K562 (cell line): Measurements from ENCODE around the gene CENPO. TPM values are rescaled to one million over a fixed set of nuclear protein-coding genes. Genes with fewer than 3 reads are reported as not detected.
A peak's percentile ranks its signal among the peaks of the same experiment; 100 is the strongest.

Experiments used
- ATAC-seq: fragments of 200-7000 bp; cut with Tn5 transposase; 3 replicates; pipeline ENCODE4 v1.9.1; 2020; ENCODE audit warnings: moderate library complexity
- BruUV-seq: library from RNA; stranded (reverse); fragments of 400-500 nt; replicated peaks from 2 replicates; lab custom pipeline; 2021; lab: Mats Ljungman, UMichigan
- CTCF ChIA-PET: fragments of 300-600 bp; formaldehyde crosslinking; extraction: SDS; loops from one replicate; lab custom pipeline; 2021; ENCODE audit warnings: low intra/inter-chr PET ratio; lab: Yijun Ruan, JAX
- POLR2A ChIA-PET: fragments of 300-600, 350-650 bp; sonication (Branson Sonifier 250); formaldehyde crosslinking; extraction: SDS; loops from one replicate; lab custom pipeline; 2021; ENCODE audit warnings: antibody characterized with exemption, inconsistent platforms; lab: Yijun Ruan, JAX
- DNase-seq, 4 experiments: peaks; one replicate each; pipeline versions ENCODE4 v3.0.0 to v3.0.0-alpha.2; 2011 to 2018; ENCODE audit warnings: low spot score in 3 of 4, mixed read lengths in 3 of 4; ENCODE audit errors: extremely low read depth in 1 of 4
- FAIRE-seq: peaks from 2 replicates; lab custom pipeline; 2011; peaks lifted over from hg19 to GRCh38; lab: Jason Lieb, UNC
- H2AFZ ChIP-seq: 2 replicates; pipeline ENCODE4 v1.6.0; 2011; ENCODE audit warnings: low read depth, low read length, control low read depth, inconsistent platforms
- H3K27ac ChIP-seq: fragments of 200-600 bp; 3 replicates; pipeline ENCODE4 v1.8.0; 2011; ENCODE audit warnings: low read depth, mild to moderate bottlenecking, control low read depth, inconsistent platforms, low read length, moderate library complexity, mixed read lengths; ENCODE audit errors: extremely low read depth
- H3K27me3 ChIP-seq, 2 experiments: fragments of 300-600 bp in 1 of 2; 2 replicates in 1 of 2; 3 replicates in 1 of 2; pipeline versions ENCODE4 v1.6.0 to v1.8.0; 2011; ENCODE audit warnings: inconsistent platforms in 2 of 2, low read length in 2 of 2, mild to moderate bottlenecking in 1 of 2, mixed read lengths in 1 of 2, moderate library complexity in 1 of 2; ENCODE audit not compliant: control insufficient read depth in 2 of 2, insufficient read depth in 2 of 2
- H3K36me3 ChIP-seq: fragments of 300-600 bp; 3 replicates; pipeline ENCODE4 v1.8.0; 2011; ENCODE audit warnings: mild to moderate bottlenecking, low read length, inconsistent platforms; ENCODE audit not compliant: control insufficient read depth, insufficient read depth
- H3K4me1 ChIP-seq, 2 experiments: fragments of 200-600 bp in 1 of 2; replicated peaks in 1 of 2; 2 replicates in 1 of 2; 3 replicates in 1 of 2; pipeline versions ENCODE4 v1.5.1 to v1.8.0; 2011; ENCODE audit warnings: inconsistent platforms in 2 of 2, low read length in 2 of 2, mild to moderate bottlenecking in 1 of 2, mixed read lengths in 1 of 2, moderate library complexity in 1 of 2; ENCODE audit not compliant: control insufficient read depth in 2 of 2, insufficient read depth in 2 of 2
- H3K4me2 ChIP-seq: 2 replicates; pipeline ENCODE4 v1.6.1; 2011; ENCODE audit warnings: low read length, control low read depth, inconsistent platforms, mixed read lengths; ENCODE audit not compliant: insufficient read depth
- H3K4me3 ChIP-seq: fragments of 200-600 bp; sonication (generic), shearing (Covaris generic); 2 replicates; pipeline ENCODE4 v1.5.1; 2016; ENCODE audit warnings: control low read depth, inconsistent platforms
- H3K79me2 ChIP-seq: fragments of 200-600 bp; 3 replicates; pipeline ENCODE4 v1.8.0; 2011; ENCODE audit warnings: low read length, inconsistent platforms; ENCODE audit not compliant: control insufficient read depth, insufficient read depth
- H3K9ac ChIP-seq, 2 experiments: 2 replicates each; pipeline versions ENCODE4 v1.6.0 to v1.6.1; 2011; ENCODE audit warnings: low read depth in 2 of 2, low read length in 2 of 2, control low read depth in 1 of 2, inconsistent platforms in 1 of 2, mild to moderate bottlenecking in 1 of 2, mixed read lengths in 1 of 2; ENCODE audit not compliant: insufficient read depth in 1 of 2
- H3K9me1 ChIP-seq: one replicate; pipeline ENCODE4 v1.6.0; 2011; ENCODE audit warnings: inconsistent platforms, mild to moderate bottlenecking, low read length, moderate library complexity; ENCODE audit not compliant: control insufficient read depth, insufficient read depth
- H3K9me3 ChIP-seq: replicated peaks from 2 replicates; pipeline ENCODE4 v1.5.1; 2011; ENCODE audit warnings: low read depth, low read length, inconsistent platforms; ENCODE audit not compliant: control insufficient read depth, insufficient read depth
- H4K20me1 ChIP-seq: replicated peaks from 2 replicates; pipeline ENCODE4 v1.6.1; 2011; ENCODE audit warnings: low read length, inconsistent platforms, mixed read lengths; ENCODE audit not compliant: control insufficient read depth, insufficient read depth
- ATF7 ChIP-seq: fragments of 450-650 bp; IDR thresholded peaks from 2 replicates; pipeline ENCODE4 v1.7.1; 2014; ENCODE audit warnings: mild to moderate bottlenecking, moderate library complexity
- CEBPG ChIP-seq, 3 experiments: fragments of 200-800 bp in 1 of 3; sonication (Bioruptor generic) in 1 of 3; sonication (generic) in 1 of 3; formaldehyde crosslinking in 1 of 3; IDR thresholded peaks in 2 of 3; conservative IDR thresholded peaks in 1 of 3; 2 replicates each; pipeline versions ENCODE4 v1.6.1 to v1.8.0; 2016 to 2022; ENCODE audit warnings: missing compliant biosample characterization in 2 of 3, missing genetic modification characterization in 2 of 3, mild to moderate bottlenecking in 1 of 3, missing genetic modification reagents in 1 of 3
- EWSR1 ChIP-seq: fragments of 450-650 bp; IDR thresholded peaks from 2 replicates; pipeline ENCODE4 v1.6.1; 2018; ENCODE audit warnings: borderline replicate concordance, mild to moderate bottlenecking, low read depth, moderate library complexity; ENCODE audit not compliant: partially characterized antibody
- NCOA4 ChIP-seq: fragments of 450-650 bp; IDR thresholded peaks from 2 replicates; pipeline ENCODE4 v1.6.1; 2018; ENCODE audit warnings: mild to moderate bottlenecking; ENCODE audit not compliant: partially characterized antibody
- NR2C1 ChIP-seq, 2 experiments: fragments of 450-650 bp; IDR thresholded peaks; 2 replicates each; pipeline ENCODE4 v1.6.1; 2017; ENCODE audit warnings: mild to moderate bottlenecking in 2 of 2, antibody characterized with exemption in 1 of 2, inconsistent platforms in 1 of 2, missing compliant biosample characterization in 1 of 2, missing genetic modification characterization in 1 of 2
- NR2C2 ChIP-seq, 2 experiments: fragments of 200-800 bp in 1 of 2; sonication (Bioruptor generic) in 1 of 2; sonication (generic) in 1 of 2; formaldehyde crosslinking in 1 of 2; IDR thresholded peaks; 2 replicates each; pipeline versions ENCODE4 v1.6.1 to v1.8.0; 2016 to 2022; ENCODE audit warnings: mild to moderate bottlenecking in 1 of 2, missing compliant biosample characterization in 1 of 2, missing genetic modification characterization in 1 of 2, missing genetic modification reagents in 1 of 2
- POLR2AphosphoS5 ChIP-seq: IDR thresholded peaks from 2 replicates; pipeline ENCODE4 v1.6.1; 2011; ENCODE audit warnings: mild to moderate bottlenecking, low read depth, low read length, moderate library complexity; ENCODE audit not compliant: control insufficient read depth, insufficient read depth
- PURB ChIP-seq: sonication (generic); formaldehyde crosslinking; IDR thresholded peaks from 2 replicates; pipeline ENCODE4 v1.9.0; 2021; ENCODE audit warnings: low read depth, mild to moderate bottlenecking, missing genetic modification reagents
- PYGO2 ChIP-seq: fragments of 450-650 bp; IDR thresholded peaks from 2 replicates; pipeline ENCODE4 v1.6.1; 2016; ENCODE audit warnings: mild to moderate bottlenecking, missing genetic modification characterization, moderate library complexity, missing compliant biosample characterization
- RFX1 ChIP-seq: fragments of 450-650 bp; IDR thresholded peaks from 2 replicates; pipeline ENCODE4 v1.6.1; 2016; ENCODE audit warnings: mild to moderate bottlenecking, moderate library complexity
- SMARCA5 ChIP-seq: fragments of 450-650 bp; IDR thresholded peaks from 2 replicates; pipeline ENCODE4 v1.6.1; 2016
- XRCC4 ChIP-seq: IDR thresholded peaks from one replicate; pipeline ENCODE4 v1.6.1; 2011; ENCODE audit not compliant: insufficient read depth, insufficient read length; ENCODE audit errors: extremely low read depth
- ZNF431 ChIP-seq: sonication (generic); formaldehyde crosslinking; IDR thresholded peaks from 2 replicates; pipeline ENCODE4 v1.8.0; 2022; ENCODE audit warnings: mild to moderate bottlenecking, missing genetic modification reagents
- WGBS: fragments of 100-300 bp; shearing (Covaris generic); methylation state at CpG from one replicate; pipeline ENCODE4 v1.1.6; 2016; ENCODE audit warnings: low coverage, mixed read lengths; ENCODE audit not compliant: insufficient coverage; ENCODE audit errors: missing lambda C conversion rate; 5-methylcytosine and 5-hydroxymethylcytosine counted together
- in situ Hi-C: fragments of 300-500 bp; cut with MboI; formaldehyde crosslinking; loops from 4 replicates; pipeline ENCODE4 v1.15.0; 2018; ENCODE audit warnings: inconsistent platforms, mixed read lengths
- intact Hi-C: fragments of 100-400 bp; cut with micrococcal nuclease; formaldehyde crosslinking; loops from 2 replicates; pipeline ENCODE4 v1.14.2; 2022
- polyA plus RNA-seq, 8 experiments: library from polyadenylated mRNA; depleted of rRNA in 4 of 8; stranded (reverse) in 5 of 8; unstranded in 3 of 8; fragments of >200 nt; fragmentation: Nextera tagmentation in 2 of 8; fragmentation: Illumina TruSeq in 1 of 8; extraction: Ambion mirVana in 2 of 8; extraction: Trizol in 1 of 8; gene quantifications; 2 replicates each; pipeline versions ENCODE4 v1.2.1 to v1.2.3, GENCODE V29; 2011 to 2014; ENCODE audit warnings: inconsistent platforms in 1 of 8, missing spikeins in 1 of 8
- total RNA-seq, 7 experiments: library from RNA; depleted of rRNA in 6 of 7; stranded (reverse); fragments of >200 nt in 6 of 7; fragmentation: Illumina TruSeq in 2 of 7; extraction: Trizol in 2 of 7; gene quantifications; 2 replicates each; pipeline versions ENCODE4 v1.2.1 to v1.2.3, GENCODE V29; 2011 to 2021; ENCODE audit warnings: low replicate concordance in 1 of 7
- TF ChIP-seq, protein P1 (sequence below): fragments of 450-650 bp; IDR thresholded peaks from 2 replicates; pipeline ENCODE4 v1.6.1; 2017; ENCODE audit warnings: antibody characterized with exemption, mild to moderate bottlenecking

CENPO gene
- total and polyA plus RNA-seq, 9 of the 15 experiments (the other 6 are each of a cell fraction or from before 2014, with no cell fraction given), result 30.6 to 59.4 (median 38.9) TPM

GRCh38 chr2:24754985-24755705 lies 38.1 kb upstream of the CENPO start:
- intact Hi-C loops (no loop called here), in situ Hi-C loops (no loop called here)
- no peaks in the 10 kb centered on the region for H3K9me3 ChIP-seq
- ChIA-PET CTCF (no interaction called here), POLR2A (interaction anchor here (0.7 kb wide), 1 partner anchor 14 kb away, joined by 3 read pairs; no protein-coding TSS in a partner anchor)
- no peak overlapping the region for H3K27ac ChIP-seq
- H3K9ac ChIP-seq, result no peak overlapping the region
- peaks cover 39% of the 10 kb centered on the region for H3K36me3 ChIP-seq
- H2AFZ ChIP-seq, result no peak overlapping the region
- H3K4me2 ChIP-seq, result no peak overlapping the region
- peaks cover 0 to 13% of the 10 kb centered on the region in 2 experiments; a peak in 2 of 5 replicates for H3K4me1 ChIP-seq
- peak; percentile 71 for ATAC-seq
- no peaks in the 10 kb centered on the region for H4K20me1 ChIP-seq
- 46% methylated on average over 3 of the region's 3 CpGs for WGBS
- H3K79me2 ChIP-seq, result no peaks in the 10 kb centered on the region
- no peak for FAIRE-seq
- no peak overlapping the region for H3K4me3 ChIP-seq
- DNase-seq, result peak in 1 of 4 experiments; percentile 14
- H3K27me3 ChIP-seq, result no peaks in the 10 kb centered on the region
- no peaks in the 10 kb centered on the region for H3K9me1 ChIP-seq
- no TSS peak for BruUV-seq
- TF ChIP-seq POLR2AphosphoS5 (no peak), PYGO2 (tag) (no peak), PURB (CRISPR knock-in tag) (no peak), CEBPG (CRISPR knock-in tag; IDR thresholded peaks at IDR 0.05) (peak; percentile 65), CEBPG (tag; conservative IDR thresholded peaks at IDR 0.05 in 1 of 2, IDR thresholded peaks at IDR 0.05 in 1 of 2) (peak in 1 of 2 experiments; percentile 82; a peak in 2 of 4 replicates), RFX1 (0 out of 2 replicates have a peak, but pooled peaks have one; percentile 5), SMARCA5 (no peak), NR2C1 (IDR thresholded peaks at IDR 0.05) (peak; percentile 28; the same call in 1 of the 2 replicates), NR2C1 (tag; IDR thresholded peaks at IDR 0.05) (0 out of 2 replicates have a peak, but pooled peaks have one; percentile 35), ATF7 (0 out of 2 replicates have a peak, but pooled peaks have one; percentile 11), EWSR1 (no peak), NR2C2 (CRISPR knock-in tag; IDR thresholded peaks at IDR 0.05) (no peak), NR2C2 (tag; IDR thresholded peaks at IDR 0.05) (peak; percentile 51; the same call in 1 of the 2 replicates), NCOA4 (no peak), XRCC4 (no peak), ZNF431 (CRISPR knock-in tag) (no peak)
- TF ChIP-seq, protein P1, sequence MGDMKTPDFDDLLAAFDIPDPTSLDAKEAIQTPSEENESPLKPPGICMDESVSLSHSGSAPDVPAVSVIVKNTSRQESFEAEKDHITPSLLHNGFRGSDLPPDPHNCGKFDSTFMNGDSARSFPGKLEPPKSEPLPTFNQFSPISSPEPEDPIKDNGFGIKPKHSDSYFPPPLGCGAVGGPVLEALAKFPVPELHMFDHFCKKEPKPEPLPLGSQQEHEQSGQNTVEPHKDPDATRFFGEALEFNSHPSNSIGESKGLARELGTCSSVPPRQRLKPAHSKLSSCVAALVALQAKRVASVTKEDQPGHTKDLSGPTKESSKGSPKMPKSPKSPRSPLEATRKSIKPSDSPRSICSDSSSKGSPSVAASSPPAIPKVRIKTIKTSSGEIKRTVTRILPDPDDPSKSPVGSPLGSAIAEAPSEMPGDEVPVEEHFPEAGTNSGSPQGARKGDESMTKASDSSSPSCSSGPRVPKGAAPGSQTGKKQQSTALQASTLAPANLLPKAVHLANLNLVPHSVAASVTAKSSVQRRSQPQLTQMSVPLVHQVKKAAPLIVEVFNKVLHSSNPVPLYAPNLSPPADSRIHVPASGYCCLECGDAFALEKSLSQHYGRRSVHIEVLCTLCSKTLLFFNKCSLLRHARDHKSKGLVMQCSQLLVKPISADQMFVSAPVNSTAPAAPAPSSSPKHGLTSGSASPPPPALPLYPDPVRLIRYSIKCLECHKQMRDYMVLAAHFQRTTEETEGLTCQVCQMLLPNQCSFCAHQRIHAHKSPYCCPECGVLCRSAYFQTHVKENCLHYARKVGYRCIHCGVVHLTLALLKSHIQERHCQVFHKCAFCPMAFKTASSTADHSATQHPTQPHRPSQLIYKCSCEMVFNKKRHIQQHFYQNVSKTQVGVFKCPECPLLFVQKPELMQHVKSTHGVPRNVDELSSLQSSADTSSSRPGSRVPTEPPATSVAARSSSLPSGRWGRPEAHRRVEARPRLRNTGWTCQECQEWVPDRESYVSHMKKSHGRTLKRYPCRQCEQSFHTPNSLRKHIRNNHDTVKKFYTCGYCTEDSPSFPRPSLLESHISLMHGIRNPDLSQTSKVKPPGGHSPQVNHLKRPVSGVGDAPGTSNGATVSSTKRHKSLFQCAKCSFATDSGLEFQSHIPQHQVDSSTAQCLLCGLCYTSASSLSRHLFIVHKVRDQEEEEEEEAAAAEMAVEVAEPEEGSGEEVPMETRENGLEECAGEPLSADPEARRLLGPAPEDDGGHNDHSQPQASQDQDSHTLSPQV, result 0 out of 2 replicates have a peak, but pooled peaks have one; percentile 18
